DMS 273 treated with DMSO at 0.1 percent for 48 hours (cell line): ENCODE results near the gene SIGLEC12.
"Not testable (repeated sequence)": the region's sequence is repeated elsewhere in the genome, so short reads cannot be mapped to it uniquely, and the experiment has no call there.

ENCODE experiments used
- DNase-seq: peaks from one replicate; lab custom pipeline; 2025; lab: John Stamatoyannopoulos, UW

Gene SIGLEC12

DNA sequence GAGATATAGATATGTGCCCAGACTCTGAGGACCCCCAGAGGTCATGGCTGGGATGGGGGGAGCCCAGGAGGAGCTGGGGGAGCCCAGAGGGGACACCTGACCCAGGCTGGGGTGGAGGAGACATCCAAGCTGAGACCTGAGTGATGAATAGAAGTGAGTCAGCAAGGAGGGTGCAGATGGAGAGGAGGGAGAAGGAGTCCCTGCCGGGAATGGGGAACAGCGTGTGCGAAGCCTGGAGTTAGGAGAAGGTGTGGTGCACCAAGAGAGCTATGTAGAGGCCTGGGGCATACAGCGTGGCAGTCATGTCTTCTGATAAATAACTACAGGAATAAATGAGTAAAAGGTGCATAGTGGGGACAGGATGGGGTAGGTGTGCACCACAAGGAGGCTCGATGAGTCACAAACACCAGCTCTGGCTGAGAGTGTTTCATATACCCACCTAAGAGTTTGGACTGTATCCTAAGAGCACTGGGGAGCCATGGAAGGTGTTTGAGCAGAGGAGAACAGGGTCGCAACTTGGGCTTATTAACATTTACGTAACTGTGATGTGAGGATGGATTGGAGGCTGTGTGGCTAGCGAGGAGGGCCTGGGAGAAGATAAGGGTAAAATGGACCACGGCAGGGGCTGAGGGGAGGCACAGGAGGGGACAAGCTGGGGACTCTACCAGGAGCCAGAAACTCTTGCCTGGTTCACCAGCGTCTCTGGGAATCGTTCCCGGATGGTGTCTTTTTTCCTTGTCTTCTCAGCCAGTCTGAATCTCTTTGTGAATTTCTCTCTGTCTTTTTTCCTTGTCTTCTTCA lies 21.9 kb downstream of the SIGLEC12 start:
- DNase-seq, result no peak

DNA sequence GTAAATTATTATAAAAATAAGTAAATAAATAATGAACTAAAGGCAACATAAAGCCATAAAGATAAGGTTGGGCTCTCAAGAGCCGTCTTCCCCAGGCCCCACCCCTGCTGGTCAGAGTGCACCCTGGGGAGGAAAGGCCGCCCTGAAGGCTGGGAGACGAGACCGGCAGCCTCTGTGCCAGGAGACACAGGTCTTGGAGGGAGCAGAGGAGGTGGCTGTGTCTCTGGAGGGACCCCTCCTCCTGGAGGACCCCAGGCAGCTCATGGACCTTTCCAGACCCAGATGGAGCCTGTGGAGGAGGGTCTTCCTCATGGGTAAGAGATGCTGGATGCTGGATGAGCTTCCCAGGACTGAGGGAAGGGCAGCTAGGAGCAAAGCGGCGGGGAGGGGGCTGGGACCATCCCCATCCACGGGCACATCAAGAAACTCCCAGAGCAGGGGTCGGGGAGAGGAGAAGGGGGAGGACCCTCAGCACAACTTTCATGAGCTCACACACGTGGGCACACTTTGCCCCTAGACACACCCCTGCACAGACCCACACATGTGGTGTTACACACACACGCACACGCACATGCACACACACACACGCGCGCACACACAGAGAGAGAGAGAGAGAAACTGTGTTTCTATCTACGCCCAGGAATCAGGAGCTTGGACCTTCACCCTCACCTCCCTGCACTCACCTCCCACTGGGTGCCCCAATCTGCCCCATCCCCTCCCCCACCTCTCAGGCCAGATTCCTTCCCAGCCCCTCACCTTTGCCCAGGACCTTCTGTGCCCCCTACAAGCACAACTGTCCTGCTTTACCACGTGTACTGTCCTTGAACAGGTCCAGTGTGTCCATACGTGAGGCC lies 23.0 kb downstream of the SIGLEC12 start, which contains the start of gene CEACAM18:
CEACAM18 (plus strand) TSS at position 159 of the 854 bp plus-strand sequence.
- DNase-seq, result no peak

DNA sequence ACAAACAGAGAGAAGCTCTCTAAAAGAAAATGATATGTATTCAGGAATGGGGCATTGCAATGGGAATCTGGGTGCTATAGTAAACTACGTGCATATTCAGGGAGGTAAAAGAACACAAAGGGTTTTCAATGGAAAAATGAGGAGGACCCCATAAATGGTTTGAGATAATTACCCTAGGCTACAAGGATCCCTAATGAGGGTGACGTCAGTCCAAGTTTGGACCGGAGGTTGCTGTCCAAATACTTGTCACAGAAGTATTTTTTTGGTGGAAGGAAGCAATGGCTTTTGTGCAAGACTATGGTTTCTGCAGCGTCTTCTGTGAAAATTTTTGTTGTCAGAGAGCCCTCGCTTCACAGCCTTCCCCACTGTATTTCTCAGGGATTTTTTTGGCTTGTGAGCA lies 24.3 kb downstream of the SIGLEC12 start:
- no peak for DNase-seq

DNA sequence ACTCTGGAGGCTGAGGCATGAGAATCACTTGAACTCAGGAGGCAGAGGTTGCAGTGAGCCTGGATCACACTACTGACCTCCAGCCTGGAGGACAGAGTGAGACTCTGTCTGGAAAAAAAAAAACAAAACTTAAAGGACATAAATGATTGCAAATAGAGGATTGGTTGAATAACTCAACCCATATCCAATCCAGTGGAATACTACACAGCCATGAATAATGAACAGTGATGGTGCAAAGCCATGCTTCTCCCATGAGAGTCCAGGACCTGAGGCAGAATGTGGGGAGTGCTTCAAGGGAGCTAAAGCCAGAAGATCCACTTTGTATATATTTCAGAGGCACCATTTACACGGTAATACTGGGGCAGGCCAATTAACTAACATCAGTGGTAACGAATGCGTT lies 25.4 kb downstream of the SIGLEC12 start:
- no peak for DNase-seq

DNA sequence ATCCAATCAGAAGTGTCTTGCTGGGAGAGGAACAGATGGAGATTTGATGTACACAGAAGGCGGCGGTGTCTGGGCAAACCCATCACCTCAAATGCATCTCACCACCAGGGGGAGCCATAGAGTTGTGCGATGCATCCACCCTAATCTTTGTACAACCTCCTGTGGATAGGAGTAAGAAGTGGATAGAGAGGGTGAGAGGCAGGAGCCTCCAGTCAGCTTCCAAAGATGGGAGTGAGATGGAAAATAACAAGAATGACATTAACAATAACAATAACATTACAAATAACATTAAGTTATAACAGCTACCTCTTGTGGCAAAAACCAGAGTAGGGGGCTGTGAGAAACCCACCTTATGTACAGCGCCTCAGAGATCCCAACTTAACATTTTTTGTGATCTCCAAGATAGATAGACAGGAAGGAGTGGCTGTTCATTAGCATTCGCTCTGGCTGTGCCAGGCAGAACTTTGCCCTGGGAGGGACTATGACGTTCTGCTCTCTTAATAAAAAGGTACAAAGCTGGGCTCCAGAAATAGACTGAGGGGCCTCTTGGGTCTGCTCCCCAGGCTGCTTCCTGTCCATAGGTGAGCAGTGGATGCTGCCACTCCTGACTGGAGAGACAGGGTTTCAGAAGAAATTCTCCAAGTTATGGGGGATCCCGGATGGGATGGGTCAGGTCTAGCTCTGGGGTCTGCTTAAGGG lies 28.4 kb downstream of the SIGLEC12 start:
- peak; percentile 4 for DNase-seq

DNA sequence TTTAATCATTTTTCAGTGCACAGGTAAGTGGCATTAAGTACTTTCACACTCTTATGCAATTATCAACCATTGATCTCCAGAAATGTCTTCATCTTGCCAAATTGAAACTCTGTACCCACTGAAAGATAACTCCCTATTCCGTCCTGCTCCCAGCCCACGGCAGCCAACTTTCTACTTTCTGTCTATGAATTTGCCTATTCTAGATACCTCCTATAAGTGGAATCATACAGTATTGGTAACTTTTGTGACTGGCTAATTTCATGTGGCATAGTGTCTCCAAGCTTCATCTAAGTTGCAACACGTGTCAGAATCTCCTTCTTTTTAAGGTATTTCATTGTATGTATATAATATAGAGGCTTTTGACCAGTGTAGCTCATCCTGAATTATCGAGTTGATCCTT lies 29.0 kb downstream of the SIGLEC12 start:
- DNase-seq, result no peak

DNA sequence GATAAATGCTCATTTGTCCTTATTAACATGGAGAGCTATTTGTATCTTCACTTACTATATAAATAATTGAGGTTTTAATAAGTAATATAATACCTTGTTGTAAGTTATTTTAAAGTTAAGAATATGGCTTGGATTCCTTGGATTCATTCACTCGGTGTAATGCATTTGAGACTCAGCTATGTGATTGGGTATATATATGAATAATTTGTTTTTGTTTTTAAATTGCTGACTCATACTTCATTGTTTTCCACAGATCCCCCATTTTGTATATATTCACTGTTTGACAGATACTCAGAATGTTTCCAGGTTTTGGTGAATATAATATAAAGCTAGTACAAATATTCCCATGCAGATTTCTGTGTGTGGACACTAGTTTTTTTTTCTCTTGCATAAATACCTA lies 30.1 kb downstream of the SIGLEC12 start:
- no peak for DNase-seq

DNA sequence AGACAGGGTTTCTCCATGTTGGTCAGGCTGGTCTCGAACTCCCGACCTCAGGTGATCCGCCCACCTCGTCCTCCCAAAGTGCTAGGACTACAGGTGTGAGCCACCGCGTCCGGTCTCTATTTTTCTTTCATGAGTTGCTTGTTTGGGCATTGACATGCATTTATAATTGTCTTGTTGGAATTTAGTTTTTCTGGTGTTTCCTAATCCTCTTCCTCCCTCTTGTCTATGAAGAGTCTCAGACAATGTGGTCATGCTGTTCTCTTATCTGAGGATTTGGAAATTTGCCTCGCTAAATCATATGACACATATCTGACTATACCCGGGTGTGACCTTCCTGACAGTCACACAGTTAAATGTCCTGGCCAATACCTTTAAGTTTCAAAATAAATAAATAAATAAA lies 30.6 kb downstream of the SIGLEC12 start:
- no peak for DNase-seq

DNA sequence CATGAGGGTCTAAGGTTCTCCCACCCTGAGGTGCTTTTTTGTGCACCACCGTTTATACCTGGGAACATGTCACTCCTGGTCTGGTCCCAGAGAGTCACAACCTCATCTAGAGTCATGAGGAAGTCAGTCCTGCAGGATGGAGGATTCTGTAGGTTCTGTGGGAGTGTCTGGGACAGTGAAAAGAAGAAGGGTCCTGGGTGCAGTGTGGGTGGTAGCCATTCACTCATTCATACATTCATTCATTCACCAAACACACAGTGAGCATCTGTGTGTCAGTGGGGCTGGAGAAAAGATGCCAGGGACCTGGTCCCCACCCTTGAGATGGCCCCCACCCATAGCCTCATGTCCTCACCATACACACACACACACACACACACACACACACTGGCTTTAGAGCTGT lies 32.0 kb downstream of the SIGLEC12 start:
- no peak for DNase-seq

DNA sequence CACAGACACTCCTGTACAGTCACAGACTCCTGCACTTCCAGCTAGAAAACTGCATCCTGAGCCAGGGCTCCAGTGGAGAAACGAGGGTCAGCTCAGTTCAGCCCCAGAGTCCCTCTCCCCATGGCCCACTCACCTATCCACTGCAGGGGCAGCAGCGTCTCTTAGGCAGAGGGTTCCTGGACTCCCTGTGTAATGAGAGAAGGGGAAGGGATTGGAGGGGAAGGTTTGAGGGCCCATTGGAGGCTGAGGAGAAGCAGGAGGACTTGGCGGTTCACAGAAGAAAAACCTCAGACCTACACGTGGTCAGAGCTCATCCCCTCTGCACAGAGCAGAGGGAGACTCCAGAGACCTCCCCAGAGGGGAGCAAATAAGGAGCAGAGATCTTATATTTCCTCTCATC lies 32.4 kb downstream of the SIGLEC12 start:
- no peak for DNase-seq

DNA sequence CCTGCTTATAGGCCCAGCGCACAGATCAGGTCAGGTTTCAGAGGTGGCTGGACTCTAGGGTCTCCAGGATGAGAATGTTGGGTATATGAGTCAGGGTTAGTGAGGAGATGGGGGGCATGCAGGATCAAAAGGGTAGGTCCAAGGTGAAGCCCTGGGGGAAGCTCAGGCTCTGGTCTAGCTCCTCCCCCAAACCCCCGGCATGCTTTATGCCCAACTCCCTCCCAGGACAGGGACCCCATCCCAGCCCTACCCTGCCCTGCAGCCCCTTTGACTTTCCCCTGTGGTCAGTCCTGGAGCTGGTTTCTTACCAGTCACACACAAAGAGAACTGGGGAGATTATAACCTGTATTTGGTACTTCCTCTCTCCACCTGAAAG lies 33.1 kb downstream of the SIGLEC12 start:
- no peak for DNase-seq

DNA sequence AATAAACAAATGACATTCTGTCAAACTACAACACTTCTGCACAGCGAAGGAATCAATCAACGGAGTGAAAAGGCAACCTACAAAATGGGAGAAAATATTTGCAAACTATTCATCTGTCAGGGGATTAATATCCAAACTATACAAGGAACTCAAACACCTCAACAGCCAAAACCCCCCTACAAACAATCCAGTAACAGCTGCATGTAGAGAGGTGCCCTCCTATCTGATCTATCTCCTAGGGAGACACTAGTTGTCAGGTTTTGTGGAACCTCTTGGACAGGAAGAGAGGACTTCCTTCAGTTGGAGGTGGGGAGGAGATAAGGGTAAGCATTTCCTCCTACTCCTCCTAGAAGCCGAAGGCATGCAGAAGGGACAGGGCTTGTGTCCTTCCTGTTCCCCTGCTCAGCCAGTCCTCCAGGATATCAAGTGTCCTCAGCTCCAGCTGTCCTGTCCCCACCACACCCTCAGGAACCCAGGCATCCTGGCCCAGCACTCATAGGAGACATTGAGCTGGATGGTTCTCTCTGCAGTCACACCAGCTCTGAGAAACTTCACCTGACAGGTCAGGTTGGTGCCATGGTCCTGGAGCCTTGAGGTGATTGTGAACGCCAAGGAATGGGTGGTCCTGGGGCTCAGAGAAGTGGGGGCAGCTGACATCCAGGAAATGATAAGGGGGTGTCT lies 33.6 kb downstream of the SIGLEC12 start:
- DNase-seq, result no peak

DNA sequence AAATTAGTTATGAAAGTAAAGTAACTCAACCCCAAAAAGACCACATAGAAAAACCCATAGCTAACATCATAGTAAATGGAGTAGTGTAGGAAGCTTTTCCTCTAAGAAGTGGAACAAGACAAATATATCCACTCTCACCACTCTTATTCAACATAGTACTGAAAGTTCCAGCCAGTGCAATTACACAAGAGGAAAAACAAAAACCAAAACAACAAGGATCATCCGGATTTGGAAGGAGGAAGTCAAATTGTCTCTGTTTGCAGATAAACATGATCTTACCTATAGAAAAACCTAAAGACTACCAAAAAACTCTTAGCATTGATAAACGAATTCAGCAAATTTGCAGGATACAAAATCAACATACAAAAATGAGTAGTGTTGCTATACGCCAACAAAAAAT lies 34.9 kb downstream of the SIGLEC12 start:
- DNase-seq, result no peak

DNA sequence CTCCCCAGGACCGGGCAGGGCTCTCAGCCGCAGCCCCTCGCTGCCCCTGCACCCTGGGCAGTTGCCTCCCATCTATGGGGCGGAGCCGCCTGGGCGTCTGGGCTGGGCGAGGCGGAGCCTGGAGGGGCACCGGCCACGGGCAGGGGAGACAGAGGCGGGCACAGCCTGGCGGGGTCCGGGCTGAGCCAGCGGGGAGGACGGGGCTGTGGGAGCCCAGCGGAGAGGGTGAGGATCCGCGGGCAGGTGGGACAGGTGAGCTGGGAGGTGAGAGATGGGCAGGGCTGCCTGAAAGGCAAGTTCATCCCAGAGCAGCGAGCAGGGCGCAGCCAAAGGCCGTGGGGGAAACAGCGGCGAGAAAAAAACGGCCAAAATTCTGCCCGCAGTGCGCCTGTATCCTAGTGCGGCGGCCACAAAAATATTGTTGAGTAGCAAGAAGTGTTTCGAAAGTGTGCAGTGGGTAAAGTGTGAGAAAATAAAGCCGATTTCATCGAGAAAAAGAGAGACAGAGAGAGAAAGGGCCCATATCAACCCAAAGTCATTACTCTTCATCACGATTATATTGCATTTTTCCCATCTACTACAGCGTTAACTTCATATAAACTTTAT lies 37.5 kb downstream of the SIGLEC12 start:
- not testable (repeated sequence) for DNase-seq

DNA sequence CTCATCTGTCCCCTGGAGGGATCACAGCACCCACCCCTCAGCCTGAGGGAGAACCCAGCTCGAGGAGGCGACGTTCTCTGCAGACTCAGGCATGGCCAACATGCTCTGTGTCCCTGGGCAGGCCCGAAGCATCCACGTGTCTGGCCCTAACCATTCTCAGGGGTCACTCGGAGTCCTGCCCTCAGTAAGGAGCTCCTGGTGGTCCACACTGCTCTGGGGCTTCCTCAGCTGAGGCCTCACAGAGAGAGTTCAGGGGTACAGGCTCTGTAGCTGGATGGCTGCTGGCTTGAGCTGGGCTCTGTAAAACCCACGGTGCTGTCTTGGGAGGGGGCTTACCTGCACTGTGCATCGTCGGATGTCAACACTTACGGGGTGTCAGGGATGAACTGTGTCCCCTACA lies 38.9 kb downstream of the SIGLEC12 start:
- DNase-seq, result no peak

DNA sequence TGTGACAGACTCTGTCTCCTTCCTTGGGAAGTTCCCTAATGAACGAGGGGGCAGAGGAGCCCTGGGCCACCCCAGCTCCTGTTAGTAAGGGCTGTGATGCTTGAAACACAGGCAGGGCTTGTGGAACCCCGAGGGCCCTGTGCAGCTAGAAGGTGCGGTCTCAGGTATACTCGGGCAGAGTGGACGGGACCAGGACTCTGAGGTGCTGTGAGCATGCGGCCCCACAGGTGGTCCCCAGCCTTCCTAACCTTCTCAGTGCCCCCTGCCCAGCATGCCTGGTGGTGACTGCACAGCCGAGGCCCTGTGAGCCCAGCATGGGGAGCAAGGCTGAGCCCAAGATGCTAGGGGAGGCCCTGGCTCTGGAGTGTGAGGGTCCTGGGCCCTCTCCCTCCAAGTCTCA lies 39.3 kb downstream of the SIGLEC12 start:
- DNase-seq, result no peak

DNA sequence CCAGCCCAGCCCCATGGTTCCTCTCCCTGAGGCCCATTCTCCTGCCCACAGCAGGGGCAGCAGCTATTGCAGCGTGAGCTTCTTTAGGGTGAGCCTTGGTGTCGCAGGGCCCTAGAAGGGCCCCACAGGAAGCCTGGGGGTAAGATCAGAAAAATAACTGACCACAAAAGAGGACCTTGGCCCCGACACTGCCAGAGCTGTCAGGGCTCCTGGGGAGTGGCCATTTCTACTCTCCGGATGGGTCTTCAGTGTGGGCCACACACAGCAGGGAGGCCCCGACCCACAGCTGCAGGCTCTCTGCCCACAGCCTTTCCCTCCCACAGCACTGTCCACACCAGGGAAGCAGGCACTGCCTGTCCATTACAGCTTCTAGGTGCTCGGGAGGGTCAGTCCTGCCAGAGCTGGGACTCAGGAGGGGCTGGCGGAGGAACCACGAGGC lies 39.9 kb downstream of the SIGLEC12 start:
- DNase-seq, result no peak

DNA sequence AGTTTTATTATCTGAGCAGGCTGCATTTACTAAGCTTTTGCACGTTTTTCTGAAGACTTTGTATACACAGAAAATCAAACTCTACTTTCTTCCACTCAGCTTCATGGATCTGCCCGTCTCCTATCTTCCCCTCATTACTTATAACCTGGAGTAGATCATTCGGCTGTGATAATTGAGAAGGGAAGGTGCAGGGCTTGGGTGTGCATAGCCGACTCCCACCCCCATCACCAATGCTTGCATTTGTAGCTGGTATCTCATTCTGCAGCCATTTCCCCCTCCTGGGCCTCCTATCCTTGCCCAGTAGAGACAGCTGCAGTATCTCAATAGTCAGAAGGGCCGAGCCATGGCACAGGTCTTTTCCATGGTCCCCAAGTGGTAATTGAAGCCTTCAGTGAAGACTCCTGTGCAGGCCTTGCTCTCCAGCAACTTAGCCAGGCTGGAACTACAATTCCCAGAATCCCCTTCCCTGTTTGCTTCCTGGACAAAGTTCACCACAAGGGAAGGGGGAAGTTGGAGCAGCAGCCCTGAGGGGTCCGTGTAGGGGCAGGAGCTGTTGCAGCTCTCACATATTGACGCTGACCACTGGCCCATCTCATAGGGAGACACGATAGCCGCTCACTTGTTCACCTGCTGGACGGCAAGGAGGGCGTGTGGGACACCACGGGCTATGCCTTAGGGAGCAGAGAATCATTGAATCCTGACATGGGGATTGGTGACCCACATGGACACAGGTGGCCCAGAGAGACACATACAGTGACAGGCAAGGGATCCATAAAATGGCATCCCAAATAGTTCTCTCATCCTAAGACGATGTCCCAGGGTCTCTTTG lies 41.2 kb downstream of the SIGLEC12 start:
- no peak for DNase-seq

DNA sequence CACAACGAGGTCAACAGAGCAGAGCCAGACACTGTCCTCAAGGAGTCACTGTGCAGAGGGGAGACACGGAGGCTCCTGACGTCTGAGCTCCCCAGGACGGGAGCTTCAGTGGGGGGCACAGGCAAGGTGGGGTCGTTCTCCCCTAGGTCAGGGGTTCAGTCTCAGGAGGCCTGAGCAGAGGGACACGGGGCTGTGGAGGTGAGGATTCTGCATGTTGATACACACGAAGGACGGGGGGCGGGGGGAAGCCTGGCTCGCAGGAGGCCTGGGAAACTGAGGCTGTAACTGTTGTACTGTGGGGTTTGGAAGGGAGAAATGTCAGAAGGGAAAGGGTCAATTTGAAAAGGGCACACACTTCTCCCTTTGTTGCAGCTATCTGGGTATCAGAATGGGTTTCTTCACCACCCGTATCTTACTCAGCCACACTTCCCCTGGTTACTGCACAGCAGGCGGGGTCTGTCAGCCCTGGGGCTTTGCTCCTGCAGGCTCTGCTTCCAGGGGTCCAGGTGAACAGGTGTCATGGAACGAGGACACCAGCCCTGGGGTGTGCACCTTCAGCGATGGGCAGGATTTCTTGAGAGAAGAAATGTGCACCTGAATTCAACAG lies 42.6 kb downstream of the SIGLEC12 start:
- no peak for DNase-seq

DNA sequence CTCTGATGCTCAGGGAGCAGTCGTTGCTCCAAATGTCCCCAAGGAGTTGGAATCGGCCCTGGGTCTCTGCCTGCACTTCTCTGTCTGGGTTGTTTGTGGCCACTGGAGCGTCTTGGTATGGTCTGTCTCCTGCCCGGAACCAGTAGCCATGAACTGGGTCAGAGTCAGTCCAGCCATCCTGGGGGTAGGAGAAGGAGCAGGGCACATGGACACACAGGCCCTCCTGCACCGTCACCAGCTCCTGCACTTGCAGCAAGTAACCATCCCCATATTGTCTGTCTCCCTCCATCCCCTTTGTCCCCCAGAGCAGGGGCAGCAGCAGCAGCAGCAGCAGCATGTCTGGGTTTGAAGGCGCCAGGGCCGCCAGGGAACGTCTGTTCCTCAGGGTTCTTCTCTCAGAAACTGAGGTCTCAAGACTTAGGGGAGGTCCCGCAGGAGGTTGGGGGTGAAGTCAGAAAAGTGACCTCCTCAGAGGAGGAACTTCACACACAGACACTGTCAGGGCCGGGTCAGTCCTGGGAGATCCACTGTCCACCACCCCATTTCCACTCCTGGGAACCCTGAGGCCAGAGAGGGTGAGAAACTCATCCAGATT lies 43.5 kb downstream of the SIGLEC12 start, which contains the start of gene SIGLEC8:
SIGLEC8 (minus strand) TSS at position 404 of the 595 bp plus-strand sequence; CDS start at position 337, 67 bp downstream.
- no peak for DNase-seq
